Measurements from ENCODE around the gene ADAM29. TPM values are rescaled to one million over a fixed set of nuclear protein-coding genes. Genes with fewer than 3 reads are reported as not detected.
A peak's percentile ranks its signal among the peaks of the same experiment; 100 is the strongest.

The ADAM29 gene
- total RNA-seq, 1 experiment from 2014 or later = not detected

DNA sequence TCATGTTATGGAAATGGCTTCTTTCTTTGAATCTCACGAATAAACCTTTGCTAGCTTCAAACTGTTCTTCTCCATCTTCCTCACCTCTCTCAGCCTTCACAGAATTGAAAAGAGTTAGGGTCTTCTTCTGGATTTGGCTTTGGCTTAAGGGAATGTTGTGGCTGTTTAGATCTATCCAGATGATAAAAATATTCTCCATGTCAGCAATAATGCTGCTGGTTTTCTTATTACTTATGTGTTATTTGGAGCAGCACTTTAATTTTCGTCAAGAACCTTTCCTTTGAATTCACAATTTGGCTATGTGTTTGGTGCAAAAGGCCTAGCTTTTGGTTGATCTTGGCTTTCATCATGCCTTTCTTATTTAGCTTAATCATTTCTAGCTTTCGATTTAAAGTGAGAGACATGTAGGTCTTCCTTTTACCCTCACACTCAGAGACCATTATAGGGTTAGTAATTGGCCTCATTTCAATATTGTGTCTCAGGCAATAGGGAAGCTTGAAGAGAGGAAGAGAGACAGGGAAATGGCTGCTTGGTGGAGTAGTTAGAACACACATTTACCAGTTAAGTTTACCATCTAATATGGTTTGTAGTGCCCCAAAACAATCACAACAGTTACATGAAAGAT lies 5.1 kb upstream of the ADAM29 start:
- Histone ChIP-seq H3K27ac (no peak overlapping the region), H3F3A (ENCODE audit: insufficient read depth, low read depth) (no peaks in the 10 kb centered on the region), H3K4me2 (no peak overlapping the region), H3K9me3 (ENCODE audit: insufficient read depth, low read depth) (no peaks in the 10 kb centered on the region), H2AFZ (no peak overlapping the region), H3K79me2 (ENCODE audit: low read depth) (no peaks in the 10 kb centered on the region), H3K9me2 (ENCODE audit: insufficient read depth) (no peaks in the 10 kb centered on the region), H3K4me1 (replicated peaks; ENCODE audit: insufficient read depth) (no peaks in the 10 kb centered on the region), H3K4me3 (no peak overlapping the region), H3K36me3 (ENCODE audit: low read depth) (no peaks in the 10 kb centered on the region), H3K27me3 (ENCODE audit: insufficient read depth, low read depth) (no peaks in the 10 kb centered on the region), H4K20me1 (ENCODE audit: insufficient read depth) (no peaks in the 10 kb centered on the region)
- no TSS peak for BruUV-seq (replicated peaks)
- DNase-seq = no peak
- POLR2A ChIA-PET (ENCODE audit: unreplicated experiment) = no interaction called here
- TF ChIP-seq CTCF (conservative IDR thresholded peaks at IDR 0.05) (no peak), EZH2 (IDR thresholded peaks at IDR 0.05; ENCODE audit: low read depth) (no peak)
- intact Hi-C loops (cut with micrococcal nuclease; ENCODE audit: unreplicated experiment) = no loop called here
- CTCF ChIA-PET = no interaction called here

GRCh38 chr4:174919886-174920423 lies 1.8 kb downstream of the ADAM29 start:
- no TSS peak for BruUV-seq (replicated peaks)
- no peaks in the 10 kb centered on the region for H3F3A ChIP-seq (ENCODE audit: insufficient read depth, low read depth)
- H3K79me2 ChIP-seq (ENCODE audit: low read depth) = no peaks in the 10 kb centered on the region
- no peak overlapping the region for H2AFZ ChIP-seq
- H3K4me1 ChIP-seq (replicated peaks; ENCODE audit: insufficient read depth) = no peaks in the 10 kb centered on the region
- TF ChIP-seq EZH2 (IDR thresholded peaks at IDR 0.05; ENCODE audit: low read depth) = no peak
- no peak for TF ChIP-seq CTCF (conservative IDR thresholded peaks at IDR 0.05)
- no peak overlapping the region for H3K4me3 ChIP-seq
- DNase-seq = no peak
- H3K9me2 ChIP-seq (ENCODE audit: insufficient read depth) = no peaks in the 10 kb centered on the region
- intact Hi-C loops (cut with micrococcal nuclease; ENCODE audit: unreplicated experiment) = no loop called here
- H4K20me1 ChIP-seq (ENCODE audit: insufficient read depth) = no peaks in the 10 kb centered on the region
- H3K9me3 ChIP-seq (ENCODE audit: insufficient read depth, low read depth) = no peaks in the 10 kb centered on the region
- POLR2A ChIA-PET (ENCODE audit: unreplicated experiment) = no interaction called here
- CTCF ChIA-PET = no interaction called here
- no peak overlapping the region for H3K27ac ChIP-seq
- no peaks in the 10 kb centered on the region for H3K36me3 ChIP-seq (ENCODE audit: low read depth)
- no peaks in the 10 kb centered on the region for H3K27me3 ChIP-seq (ENCODE audit: insufficient read depth, low read depth)
- no peak overlapping the region for H3K4me2 ChIP-seq

DNA sequence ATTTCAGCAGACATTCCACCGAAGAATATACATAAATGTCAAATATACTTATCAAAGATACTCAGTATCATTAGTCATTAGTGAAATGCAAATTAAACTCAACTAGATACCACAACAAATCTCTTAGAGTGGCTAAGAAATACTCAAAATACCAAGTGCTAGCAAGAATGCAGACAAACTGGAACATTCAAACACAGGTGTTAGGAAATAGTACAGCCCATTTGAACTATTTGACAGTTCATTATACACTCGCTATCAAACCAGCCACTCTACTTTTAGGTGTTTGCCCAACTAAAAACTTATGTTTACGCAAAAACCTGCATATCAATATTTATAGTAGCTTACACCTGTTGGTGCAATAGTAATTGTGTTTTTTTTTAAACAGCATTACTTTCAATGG lies 8.8 kb downstream of the ADAM29 start:
- Histone ChIP-seq H3K4me2 (no peak overlapping the region), H2AFZ (no peak overlapping the region), H3F3A (ENCODE audit: insufficient read depth, low read depth) (no peaks in the 10 kb centered on the region), H3K9me3 (ENCODE audit: insufficient read depth, low read depth) (no peaks in the 10 kb centered on the region), H3K36me3 (ENCODE audit: low read depth) (no peaks in the 10 kb centered on the region), H3K9me2 (ENCODE audit: insufficient read depth) (no peaks in the 10 kb centered on the region), H3K4me1 (replicated peaks; ENCODE audit: insufficient read depth) (no peaks in the 10 kb centered on the region), H3K4me3 (no peak overlapping the region), H4K20me1 (ENCODE audit: insufficient read depth) (no peaks in the 10 kb centered on the region), H3K27ac (no peak overlapping the region), H3K79me2 (ENCODE audit: low read depth) (no peaks in the 10 kb centered on the region), H3K27me3 (ENCODE audit: insufficient read depth, low read depth) (no peaks in the 10 kb centered on the region)
- ChIA-PET CTCF (no interaction called here), POLR2A (ENCODE audit: unreplicated experiment) (no interaction called here)
- peak in 1 of 2 experiments; percentile 60 for DNase-seq
- intact Hi-C loops (cut with micrococcal nuclease; ENCODE audit: unreplicated experiment) = no loop called here
- no peak for TF ChIP-seq EZH2 (IDR thresholded peaks at IDR 0.05; ENCODE audit: low read depth)
- no peak for TF ChIP-seq CTCF (conservative IDR thresholded peaks at IDR 0.05)
- no TSS peak for BruUV-seq (replicated peaks)

Data from PC-9 (cell line).